WTC11 (cell line): ENCODE measurements around the gene GPC5. TPM values are rescaled to one million over a fixed set of nuclear protein-coding genes. Genes with fewer than 3 reads are reported as not detected.

Experiments used
- ATAC-seq: fragments of 200-7000 bp; cut with Tn5 transposase; 2 replicates; pipeline ENCODE4 v1.10.0; 2021; ENCODE audit warnings: mild to moderate bottlenecking, moderate library complexity
- CTCF ChIA-PET: fragments of 300-600 bp; sonication (Branson Sonifier 250); formaldehyde crosslinking; loops from one replicate; lab custom pipeline; 2021; ENCODE audit warnings: antibody characterized with exemption; lab: Charles Lee
- POLR2A ChIA-PET: fragments of 350-600 bp; sonication (Branson Sonifier 250); formaldehyde crosslinking; loops from one replicate; lab custom pipeline; 2021; ENCODE audit warnings: antibody characterized with exemption; lab: Charles Lee
- DNase-seq: peaks from one replicate; pipeline ENCODE4 v3.0.0; 2021; ENCODE audit warnings: low spot score
- H3K27ac Mint-ChIP-seq: 2 replicates; pipeline ENCODE4 v1.8.0; 2021; ENCODE audit warnings: mixed read lengths
- H3K27me3 Mint-ChIP-seq: 2 replicates; pipeline ENCODE4 v1.8.0; 2021; ENCODE audit warnings: low read depth, mild to moderate bottlenecking, moderate library complexity, mixed read lengths
- H3K36me3 Mint-ChIP-seq: 2 replicates; pipeline ENCODE4 v1.8.0; 2021; ENCODE audit warnings: mixed read lengths
- H3K4me1 Mint-ChIP-seq: 2 replicates; pipeline ENCODE4 v1.8.0; 2022; ENCODE audit warnings: mixed read lengths
- H3K4me3 Mint-ChIP-seq: 2 replicates; pipeline ENCODE4 v1.8.0; 2021; ENCODE audit warnings: mild to moderate bottlenecking, moderate library complexity, mixed read lengths
- H3K9me3 Mint-ChIP-seq: 2 replicates; pipeline ENCODE4 v1.8.0; 2021; ENCODE audit warnings: mixed read lengths
- ATF1 ChIP-seq: sonication (generic); formaldehyde crosslinking; IDR thresholded peaks from 2 replicates; pipeline ENCODE4 v1.8.1; 2023; ENCODE audit warnings: mild to moderate bottlenecking, moderate library complexity, missing genetic modification reagents
- ATF6 ChIP-seq: sonication (generic); formaldehyde crosslinking; IDR thresholded peaks from 2 replicates; pipeline ENCODE4 v1.8.1; 2023; ENCODE audit warnings: mild to moderate bottlenecking, missing genetic modification reagents
- FOXJ3 ChIP-seq: sonication (generic); formaldehyde crosslinking; IDR thresholded peaks from 2 replicates; pipeline ENCODE4 v1.9.0; 2021; ENCODE audit warnings: missing genetic modification reagents, mild to moderate bottlenecking, borderline replicate concordance
- FOXP4 ChIP-seq: sonication (generic); formaldehyde crosslinking; IDR thresholded peaks from 2 replicates; pipeline ENCODE4 v1.8.0; 2022; ENCODE audit warnings: mild to moderate bottlenecking, missing genetic modification reagents
- GTF2I ChIP-seq: fragments of 250-450 bp; sonication (Bioruptor Pico); conservative IDR thresholded peaks from 2 replicates; pipeline ENCODE4 v1.4.0; 2021; ENCODE audit warnings: mild to moderate bottlenecking
- HMGA2 ChIP-seq: fragments of 250-450 bp; sonication (Bioruptor Pico); IDR thresholded peaks from 2 replicates; pipeline ENCODE4 v1.4.0; 2021; ENCODE audit warnings: mild to moderate bottlenecking, moderate library complexity
- KAT7 ChIP-seq: sonication (generic); formaldehyde crosslinking; IDR thresholded peaks from 2 replicates; pipeline ENCODE4 v1.8.1; 2023; ENCODE audit warnings: missing genetic modification reagents, mild to moderate bottlenecking, borderline replicate concordance
- MAX ChIP-seq: sonication (generic); formaldehyde crosslinking; IDR thresholded peaks from 2 replicates; pipeline ENCODE4 v1.8.0; 2022; ENCODE audit warnings: mild to moderate bottlenecking, missing genetic modification reagents
- NFATC4 ChIP-seq: fragments of 250-450 bp; sonication (Bioruptor Pico); IDR thresholded peaks from 2 replicates; pipeline ENCODE4 v1.9.0; 2021; ENCODE audit warnings: mild to moderate bottlenecking
- NFYB ChIP-seq: sonication (generic); formaldehyde crosslinking; conservative IDR thresholded peaks from 2 replicates; pipeline ENCODE4 v1.8.0; 2022; ENCODE audit warnings: low read depth, missing genetic modification reagents
- NR3C1 ChIP-seq: sonication (generic); formaldehyde crosslinking; conservative IDR thresholded peaks from 2 replicates; pipeline ENCODE4 v1.8.1; 2023; ENCODE audit warnings: low read depth, mild to moderate bottlenecking, missing genetic modification reagents
- OVOL2 ChIP-seq: fragments of 250-450 bp; sonication (Bioruptor Pico); IDR thresholded peaks from 2 replicates; pipeline ENCODE4 v1.9.0; 2021; ENCODE audit warnings: mild to moderate bottlenecking, borderline replicate concordance
- PRDM15 ChIP-seq: sonication (generic); formaldehyde crosslinking; IDR thresholded peaks from 2 replicates; pipeline ENCODE4 v1.8.0; 2022; ENCODE audit warnings: missing genetic modification reagents
- SMAD3 ChIP-seq: sonication (generic); formaldehyde crosslinking; IDR thresholded peaks from 2 replicates; pipeline ENCODE4 v1.8.0; 2022; ENCODE audit warnings: missing genetic modification reagents, mild to moderate bottlenecking, borderline replicate concordance
- TP53 ChIP-seq: sonication (generic); formaldehyde crosslinking; IDR thresholded peaks from 2 replicates; pipeline ENCODE4 v1.8.1; 2023; ENCODE audit warnings: mild to moderate bottlenecking, missing genetic modification reagents
- ZNF121 ChIP-seq: sonication (generic); formaldehyde crosslinking; IDR thresholded peaks from 2 replicates; pipeline ENCODE4 v1.8.0; 2023; ENCODE audit warnings: missing genetic modification reagents
- ZNF396 ChIP-seq: fragments of 250-450 bp; sonication (Bioruptor Pico); IDR thresholded peaks from 2 replicates; pipeline ENCODE4 v1.8.0; 2021; ENCODE audit warnings: mild to moderate bottlenecking, moderate library complexity, borderline replicate concordance
- ZNF671 ChIP-seq: fragments of 250-450 bp; sonication (Bioruptor Pico); IDR thresholded peaks from 2 replicates; pipeline ENCODE4 v1.8.0; 2021; ENCODE audit warnings: mild to moderate bottlenecking
- total RNA-seq: library from RNA; stranded (reverse); gene quantifications from 3 replicates; pipeline ENCODE4 v1.2.3, GENCODE V29; 2021

Gene GPC5
- total RNA-seq, 1 experiment from 2014 or later, result 0.46 TPM

GRCh38 chr13:91845612-91846011, 447.2 kb downstream of the GPC5 start:
- no peak for DNase-seq
- ATAC-seq, result no peak
- no peaks in the 10 kb centered on the region for H3K36me3 Mint-ChIP-seq
- H3K4me3 Mint-ChIP-seq, result no peak overlapping the region
- H3K9me3 Mint-ChIP-seq, result 0 out of 2 replicates have a peak, but pooled peaks cover 3% of the 10 kb centered on the region
- ChIA-PET POLR2A (no interaction called here), CTCF (no interaction called here)
- H3K27me3 Mint-ChIP-seq, result no peaks in the 10 kb centered on the region
- H3K4me1 Mint-ChIP-seq, result no peaks in the 10 kb centered on the region
- TF ChIP-seq MAX (CRISPR knock-in tag) (no peak), ZNF671 (CRISPR knock-in tag) (no peak), NFATC4 (CRISPR knock-in tag) (no peak), TP53 (CRISPR knock-in tag) (no peak), HMGA2 (CRISPR knock-in tag) (no peak), ATF1 (CRISPR knock-in tag) (no peak), ZNF121 (CRISPR knock-in tag) (no peak), FOXJ3 (CRISPR knock-in tag) (no peak), ZNF396 (no peak)
- no peak overlapping the region for H3K27ac Mint-ChIP-seq

GRCh38 chr13:91863699-91864098, 465.3 kb downstream of the GPC5 start:
- H3K27ac Mint-ChIP-seq, result no peak overlapping the region
- POLR2A ChIA-PET, result no interaction called here
- H3K27me3 Mint-ChIP-seq, result no peaks in the 10 kb centered on the region
- H3K36me3 Mint-ChIP-seq, result no peaks in the 10 kb centered on the region
- DNase-seq (no peak), ATAC-seq (no peak)
- no peaks in the 10 kb centered on the region for H3K4me1 Mint-ChIP-seq
- TF ChIP-seq NFYB (CRISPR knock-in tag) (no peak), ATF6 (CRISPR knock-in tag) (no peak), SMAD3 (CRISPR knock-in tag) (no peak), FOXP4 (no peak), GTF2I (CRISPR knock-in tag) (no peak), PRDM15 (no peak), NR3C1 (CRISPR knock-in tag) (no peak), KAT7 (CRISPR knock-in tag) (no peak), OVOL2 (CRISPR knock-in tag) (no peak)
- H3K4me3 Mint-ChIP-seq, result no peak overlapping the region
- H3K9me3 Mint-ChIP-seq, result no peaks in the 10 kb centered on the region
- CTCF ChIA-PET, result no interaction called here
